GM19351 (cell line): Measurements from ENCODE around the gene GUCY1A2.
"Not testable (repeated sequence)": the region's sequence is repeated elsewhere in the genome, so short reads cannot be mapped to it uniquely, and the experiment has no call there.

Source experiments
- ATAC-seq: cut with Tn5 transposase; IDR thresholded peaks from one replicate; pipeline ENCODE4 v1.9.1; 2021; ENCODE audit warnings: mild to moderate bottlenecking, moderate library complexity; ENCODE audit not compliant: unreplicated experiment

Gene GUCY1A2

GRCh38 chr11:107018219-107018901 lies at the start of gene GUCY1A2:
Gene GUCY1A2, minus strand, starts transcription at chr11:107018476. Its CDS starts 421 bp downstream, at chr11:107018055.
- peak; percentile 34 for ATAC-seq

- ATAC-seq, result no peak
These were observed 36.1 kb upstream of the GUCY1A2 start for GRCh38 chr11:107054391-107054790.

- ATAC-seq, result not testable (repeated sequence)
These were observed 33.1 kb upstream of the GUCY1A2 start for GRCh38 chr11:107051332-107051731.

GRCh38 chr11:107050899-107051298 lies 32.6 kb upstream of the GUCY1A2 start:
- ATAC-seq, result not testable (repeated sequence)

GRCh38 chr11:107050121-107050520 lies 31.8 kb upstream of the GUCY1A2 start:
- no peak for ATAC-seq

GRCh38 chr11:107044503-107044902 lies 26.2 kb upstream of the GUCY1A2 start:
- no peak for ATAC-seq

- ATAC-seq, result peak; percentile 82
These were observed 25.1 kb upstream of the GUCY1A2 start for GRCh38 chr11:107043242-107044006.

GRCh38 chr11:107042748-107043147 lies 24.5 kb upstream of the GUCY1A2 start:
- no peak for ATAC-seq

- peak; percentile 59 for ATAC-seq
These were observed 22.8 kb upstream of the GUCY1A2 start for GRCh38 chr11:107041088-107041444.

- peak; percentile 33 for ATAC-seq
These were observed 22.3 kb upstream of the GUCY1A2 start for GRCh38 chr11:107040433-107041087.

- no peak for ATAC-seq
These were observed 7.4 kb upstream of the GUCY1A2 start for GRCh38 chr11:107025673-107026072.

GRCh38 chr11:107020594-107020993 lies 2.3 kb upstream of the GUCY1A2 start:
- ATAC-seq, result no peak

- ATAC-seq, result peak; percentile 45
These were observed 722 bp upstream of the GUCY1A2 start for GRCh38 chr11:107018902-107019493.

GRCh38 chr11:107017433-107018218 lies 650 bp downstream of the GUCY1A2 start:
- peak; percentile 79 for ATAC-seq

- no peak for ATAC-seq
These were observed 1.2 kb downstream of the GUCY1A2 start for GRCh38 chr11:107017104-107017432.

- no peak for ATAC-seq
These were observed 3.4 kb downstream of the GUCY1A2 start for GRCh38 chr11:107014871-107015270.

GRCh38 chr11:107011977-107012376 lies 6.3 kb downstream of the GUCY1A2 start:
- no peak for ATAC-seq

GRCh38 chr11:107009190-107009589 lies 9.1 kb downstream of the GUCY1A2 start:
- ATAC-seq, result no peak

GRCh38 chr11:107006076-107006833 lies 12.0 kb downstream of the GUCY1A2 start:
- ATAC-seq, result no peak

- no peak for ATAC-seq
These were observed 19.1 kb downstream of the GUCY1A2 start for GRCh38 chr11:106999196-106999595.
